NB4 (cell line): ENCODE results near the gene PARM1.

Experiments used
- DNase-seq: peaks from one replicate; pipeline ENCODE4 v3.0.0; 2010; ENCODE audit warnings: low read depth
- H3K4me3 ChIP-seq: one replicate; pipeline ENCODE4 v1.5.1; 2011; ENCODE audit warnings: mild to moderate bottlenecking, low read depth, low read length, moderate library complexity
- MAX ChIP-seq: IDR thresholded peaks from 2 replicates; pipeline ENCODE4 v1.6.1; 2011; ENCODE audit warnings: low read depth, low read length
- MYC ChIP-seq: IDR thresholded peaks from 2 replicates; pipeline ENCODE4 v1.6.1; 2011; ENCODE audit warnings: low read depth, low read length
- POLR2A ChIP-seq: IDR thresholded peaks from 2 replicates; pipeline ENCODE4 v1.6.1; 2011; ENCODE audit warnings: mild to moderate bottlenecking; ENCODE audit not compliant: insufficient read length; ENCODE audit errors: extremely low read depth
- TF ChIP-seq, protein P1 (sequence below): IDR thresholded peaks from one replicate; pipeline ENCODE4 v1.5.1; 2012; ENCODE audit warnings: low read depth, low read length

PARM1 gene

DNA sequence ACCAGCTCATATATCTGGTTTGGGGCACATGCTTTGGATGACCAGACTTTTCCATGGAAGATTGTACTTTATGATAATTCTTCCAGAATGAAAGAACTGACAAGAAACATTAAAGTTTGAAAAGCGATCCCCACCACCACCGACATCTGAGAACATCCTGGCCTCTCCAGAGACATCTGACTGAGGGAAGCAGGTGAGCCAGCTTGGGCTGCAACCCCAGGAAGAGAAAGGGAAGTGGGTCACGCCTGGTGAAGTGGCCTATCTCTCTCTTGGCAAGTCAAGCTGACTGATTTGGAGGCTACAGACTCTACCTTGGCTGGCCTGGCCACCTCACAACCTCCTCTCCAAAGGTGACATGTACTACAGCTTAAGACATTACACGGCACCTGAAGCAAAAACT is 20.7 kb downstream of the PARM1 start:
- H3K4me3 ChIP-seq = no peak overlapping the region
- no peak for DNase-seq
- no peak for TF ChIP-seq MYC
- no peak for TF ChIP-seq MAX
- TF ChIP-seq, protein P1, sequence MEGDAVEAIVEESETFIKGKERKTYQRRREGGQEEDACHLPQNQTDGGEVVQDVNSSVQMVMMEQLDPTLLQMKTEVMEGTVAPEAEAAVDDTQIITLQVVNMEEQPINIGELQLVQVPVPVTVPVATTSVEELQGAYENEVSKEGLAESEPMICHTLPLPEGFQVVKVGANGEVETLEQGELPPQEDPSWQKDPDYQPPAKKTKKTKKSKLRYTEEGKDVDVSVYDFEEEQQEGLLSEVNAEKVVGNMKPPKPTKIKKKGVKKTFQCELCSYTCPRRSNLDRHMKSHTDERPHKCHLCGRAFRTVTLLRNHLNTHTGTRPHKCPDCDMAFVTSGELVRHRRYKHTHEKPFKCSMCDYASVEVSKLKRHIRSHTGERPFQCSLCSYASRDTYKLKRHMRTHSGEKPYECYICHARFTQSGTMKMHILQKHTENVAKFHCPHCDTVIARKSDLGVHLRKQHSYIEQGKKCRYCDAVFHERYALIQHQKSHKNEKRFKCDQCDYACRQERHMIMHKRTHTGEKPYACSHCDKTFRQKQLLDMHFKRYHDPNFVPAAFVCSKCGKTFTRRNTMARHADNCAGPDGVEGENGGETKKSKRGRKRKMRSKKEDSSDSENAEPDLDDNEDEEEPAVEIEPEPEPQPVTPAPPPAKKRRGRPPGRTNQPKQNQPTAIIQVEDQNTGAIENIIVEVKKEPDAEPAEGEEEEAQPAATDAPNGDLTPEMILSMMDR = no peak
- no peak for TF ChIP-seq POLR2A

DNA sequence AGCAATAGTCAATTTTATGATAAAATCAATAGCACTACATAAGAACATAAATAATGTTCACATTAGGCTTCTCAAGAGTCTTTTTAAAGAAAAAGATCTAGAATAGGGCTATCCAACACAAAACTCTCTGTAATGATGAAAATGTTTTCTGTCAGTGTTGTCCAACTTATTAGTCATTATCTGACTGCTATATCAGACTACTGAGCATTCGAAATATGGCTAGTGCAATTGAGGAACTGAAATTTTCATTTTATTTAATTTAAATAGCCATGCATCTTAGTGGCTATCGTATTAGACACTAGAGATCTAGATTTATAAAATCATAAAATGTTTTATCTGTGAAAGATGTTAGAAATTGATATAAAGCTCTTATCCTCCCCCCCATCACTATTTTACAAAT is 26.0 kb downstream of the PARM1 start:
- no peak for TF ChIP-seq MYC
- TF ChIP-seq, protein P1 = no peak
- no peak for TF ChIP-seq MAX
- no peak for TF ChIP-seq POLR2A
- no peak overlapping the region for H3K4me3 ChIP-seq
- no peak for DNase-seq

DNA sequence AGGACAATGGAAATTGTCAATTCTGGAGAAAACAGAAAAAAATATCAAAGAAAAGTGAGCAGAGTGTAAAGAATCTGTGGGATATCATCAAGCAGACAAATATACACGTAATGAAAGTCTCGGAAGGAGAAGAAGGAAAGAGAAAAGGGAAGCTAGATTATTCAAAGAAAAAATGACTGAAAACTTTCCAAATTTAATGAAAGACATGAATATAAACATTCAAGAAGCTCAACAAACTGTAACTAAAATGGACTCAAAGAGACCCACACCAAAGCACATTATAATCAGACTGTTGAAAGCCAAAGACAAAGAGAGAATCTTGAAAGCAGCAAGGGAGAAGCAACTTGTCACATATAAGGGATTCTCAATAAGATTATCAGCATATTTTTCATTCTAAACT is 28.3 kb downstream of the PARM1 start:
- no peak for DNase-seq
- TF ChIP-seq MYC = no peak
- TF ChIP-seq MAX = no peak
- TF ChIP-seq, protein P1 = no peak
- no peak for TF ChIP-seq POLR2A
- no peak overlapping the region for H3K4me3 ChIP-seq

DNA sequence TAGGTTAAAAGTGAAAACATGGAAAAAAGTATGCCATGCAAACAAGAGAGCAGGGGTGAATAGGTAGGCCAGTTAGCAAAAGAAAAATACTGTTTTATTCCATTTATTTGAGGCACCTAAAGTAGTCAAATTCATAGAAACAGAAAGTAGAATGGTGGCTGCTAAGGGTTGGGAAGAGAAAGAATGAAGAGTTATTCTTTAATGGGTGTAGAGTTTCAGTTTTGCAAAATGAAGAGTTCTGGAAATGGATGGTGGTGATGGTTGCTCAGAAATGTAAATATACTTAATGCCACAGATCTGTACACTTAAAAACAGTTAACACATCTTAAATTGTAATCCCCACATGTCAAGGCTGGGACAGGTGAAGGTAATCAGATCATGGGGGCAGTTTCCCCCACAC is 29.7 kb downstream of the PARM1 start:
- TF ChIP-seq MAX (no peak), MYC (no peak), POLR2A (no peak)
- TF ChIP-seq, protein P1 = no peak
- no peak for DNase-seq
- H3K4me3 ChIP-seq = no peak overlapping the region

DNA sequence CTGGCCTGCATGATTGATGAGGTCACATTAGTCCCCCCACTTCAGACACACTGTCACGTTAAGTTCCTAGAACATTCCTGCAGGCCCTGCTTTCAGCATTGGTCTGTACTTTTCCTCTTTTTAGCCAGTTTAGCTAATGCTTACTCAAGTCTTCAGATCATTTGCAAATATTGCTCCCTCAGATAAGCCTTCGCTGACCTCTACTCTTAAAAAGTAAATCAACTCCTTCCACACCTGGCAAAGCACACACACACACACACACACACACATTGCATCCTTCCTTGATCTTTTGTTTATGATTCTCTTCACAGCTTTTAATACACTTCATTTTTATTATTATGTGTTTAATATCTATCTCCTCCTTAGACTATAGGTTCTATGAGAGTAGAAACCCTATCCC is 31.4 kb downstream of the PARM1 start:
- TF ChIP-seq, protein P1 = no peak
- TF ChIP-seq MAX = no peak
- TF ChIP-seq MYC = no peak
- TF ChIP-seq POLR2A = no peak
- no peak overlapping the region for H3K4me3 ChIP-seq
- no peak for DNase-seq

- no peak overlapping the region for H3K4me3 ChIP-seq
- no peak for DNase-seq
- TF ChIP-seq MAX (no peak), POLR2A (no peak)
- TF ChIP-seq, protein P1 = no peak
These were observed 34.4 kb downstream of the PARM1 start for GRCh38 chr4:74967324-74967723.
